GM20431 (cell line): ENCODE data around the gene TRAPPC3.

ENCODE experiments used
- in situ Hi-C: fragments of 300-500 bp; cut with MseI, MboI; formaldehyde crosslinking; loops from one replicate; pipeline ENCODE4 v1.15.0; 2020; ENCODE audit warnings: low sequenced_read_pairs; ENCODE audit not compliant: unreplicated experiment

TRAPPC3 gene

DNA sequence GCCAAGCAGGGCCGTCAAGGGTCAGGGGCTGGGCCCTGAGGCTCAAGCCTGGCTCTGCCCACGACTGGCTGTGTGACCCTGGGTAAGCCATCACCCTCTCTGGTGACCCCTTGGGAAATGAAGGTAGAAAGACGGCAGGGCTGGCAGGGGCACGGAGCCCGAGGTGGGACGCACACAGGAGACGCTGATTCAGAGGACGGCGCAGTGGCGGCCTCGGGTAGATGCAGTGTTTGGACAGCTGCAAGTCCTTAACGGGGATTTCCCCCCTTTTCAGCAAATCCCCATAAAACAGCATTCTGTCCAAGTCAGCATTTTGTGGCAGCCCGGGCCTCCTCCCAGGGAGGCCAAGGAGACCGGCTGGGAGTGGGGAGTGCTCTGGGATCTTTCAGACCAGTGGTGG lies 41.0 kb downstream of the TRAPPC3 start:
- in situ Hi-C loops, result no loop called here

DNA sequence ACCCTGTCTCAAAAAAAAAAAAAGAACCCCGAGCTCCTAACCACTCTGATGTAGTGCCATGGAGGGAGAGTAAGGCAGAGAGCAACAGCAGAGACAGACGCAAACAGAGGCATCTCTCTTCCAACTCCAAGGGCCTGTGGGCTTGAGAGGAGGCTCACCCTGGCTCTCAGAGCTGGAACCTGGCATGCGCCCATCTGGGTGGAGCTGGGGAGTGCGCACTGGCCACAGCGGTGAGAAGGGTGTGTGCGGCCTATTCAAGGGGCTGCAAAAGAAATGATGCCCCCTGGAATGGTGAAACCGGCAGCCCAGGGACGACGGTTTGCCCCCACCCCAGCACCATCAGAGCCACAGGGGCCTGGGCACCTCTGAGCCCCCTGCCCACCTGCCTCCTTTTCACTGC lies 41.9 kb downstream of the TRAPPC3 start:
- in situ Hi-C loops, result no loop called here

DNA sequence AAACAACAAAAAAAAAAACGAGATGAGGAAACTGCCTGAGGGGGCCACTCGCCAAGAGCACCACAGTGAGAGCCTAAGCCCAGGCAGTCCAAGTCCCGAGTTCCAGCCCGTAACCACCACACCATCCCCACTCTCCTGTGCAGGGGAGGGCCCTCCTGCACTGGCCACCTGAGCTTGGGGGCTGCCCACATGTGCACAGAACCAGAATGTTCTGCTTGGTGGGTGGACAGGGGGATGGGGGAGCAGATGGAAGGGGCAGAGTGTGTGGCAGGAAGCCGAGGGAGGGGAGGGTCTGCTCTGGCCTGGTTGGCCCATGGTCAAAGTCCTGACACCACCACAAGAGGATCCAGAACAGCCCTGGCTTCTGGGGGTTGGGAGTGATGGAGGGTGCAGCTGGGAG lies 43.0 kb downstream of the TRAPPC3 start:
- in situ Hi-C loops, result no loop called here

DNA sequence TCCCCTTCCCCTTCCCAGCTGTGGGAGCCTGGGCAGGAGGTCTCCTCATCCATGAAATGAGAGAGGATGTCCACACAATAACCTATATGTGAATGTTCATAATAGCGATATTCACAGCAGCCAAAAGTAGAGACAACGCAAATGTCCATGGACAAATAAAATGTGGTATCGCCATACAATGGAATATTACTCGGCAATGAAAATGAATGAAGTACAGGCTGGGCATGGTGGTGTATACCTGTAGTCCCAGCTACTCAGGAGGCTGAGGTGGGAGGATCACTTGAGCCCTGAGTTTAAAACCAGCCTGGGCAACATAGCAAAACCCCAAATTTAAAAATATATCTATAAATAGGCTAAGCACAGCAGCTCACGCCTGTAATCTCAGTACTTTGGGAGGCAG lies 47.7 kb downstream of the TRAPPC3 start:
- in situ Hi-C loops, result no loop called here

DNA sequence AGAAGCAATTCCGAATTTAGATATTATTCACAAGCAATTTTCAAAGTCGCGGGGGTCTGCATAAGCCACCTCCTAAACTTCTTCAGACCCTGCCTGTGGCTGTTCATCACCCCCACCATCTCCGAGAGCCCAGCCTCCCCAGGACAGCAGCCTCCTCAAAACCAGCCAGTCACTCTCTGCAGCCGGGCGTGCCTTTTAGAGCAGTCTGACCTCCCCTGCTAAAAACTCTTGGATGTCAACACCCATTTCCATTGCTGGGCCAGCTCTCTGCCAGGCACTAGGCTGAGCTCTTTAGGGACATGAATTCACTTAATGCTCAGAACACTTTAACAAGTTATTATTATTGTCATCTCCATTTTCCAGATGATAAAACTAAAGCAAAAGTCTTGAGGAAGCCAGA lies 48.9 kb downstream of the TRAPPC3 start:
- in situ Hi-C loops, result no loop called here

DNA sequence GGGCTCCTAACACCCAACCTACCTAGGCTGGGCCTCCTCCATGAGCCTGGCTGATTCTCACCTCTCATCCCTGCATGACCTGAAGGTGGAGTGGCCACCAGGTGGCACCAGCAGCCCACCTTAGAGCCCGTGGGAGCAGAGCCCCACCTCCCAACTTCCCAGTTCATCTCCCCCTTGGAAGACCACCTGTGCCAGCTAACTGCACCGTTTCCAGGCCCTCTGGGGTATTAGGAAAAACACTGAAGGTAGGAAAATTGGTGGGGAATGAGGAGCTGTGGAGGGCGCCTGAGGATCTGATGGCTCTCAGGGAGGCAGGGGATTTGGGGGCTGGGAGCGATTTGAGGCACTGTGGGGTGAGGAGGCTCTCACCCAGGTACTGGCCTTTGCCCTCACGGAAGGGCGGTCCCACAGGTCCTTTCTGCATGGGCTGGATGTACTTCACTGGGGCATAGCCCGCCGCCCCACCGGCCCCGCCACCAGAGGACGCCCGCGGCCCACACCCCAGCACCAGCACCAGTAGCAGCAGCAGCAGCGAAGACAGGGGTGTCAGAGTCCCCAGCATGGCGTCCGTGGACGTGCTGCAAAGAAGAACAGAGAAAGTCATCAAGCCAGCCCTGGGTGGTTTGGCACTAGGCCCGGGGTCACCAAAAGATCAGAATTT lies 49.5 kb downstream of the TRAPPC3 start:
- in situ Hi-C loops, result no loop called here

DNA sequence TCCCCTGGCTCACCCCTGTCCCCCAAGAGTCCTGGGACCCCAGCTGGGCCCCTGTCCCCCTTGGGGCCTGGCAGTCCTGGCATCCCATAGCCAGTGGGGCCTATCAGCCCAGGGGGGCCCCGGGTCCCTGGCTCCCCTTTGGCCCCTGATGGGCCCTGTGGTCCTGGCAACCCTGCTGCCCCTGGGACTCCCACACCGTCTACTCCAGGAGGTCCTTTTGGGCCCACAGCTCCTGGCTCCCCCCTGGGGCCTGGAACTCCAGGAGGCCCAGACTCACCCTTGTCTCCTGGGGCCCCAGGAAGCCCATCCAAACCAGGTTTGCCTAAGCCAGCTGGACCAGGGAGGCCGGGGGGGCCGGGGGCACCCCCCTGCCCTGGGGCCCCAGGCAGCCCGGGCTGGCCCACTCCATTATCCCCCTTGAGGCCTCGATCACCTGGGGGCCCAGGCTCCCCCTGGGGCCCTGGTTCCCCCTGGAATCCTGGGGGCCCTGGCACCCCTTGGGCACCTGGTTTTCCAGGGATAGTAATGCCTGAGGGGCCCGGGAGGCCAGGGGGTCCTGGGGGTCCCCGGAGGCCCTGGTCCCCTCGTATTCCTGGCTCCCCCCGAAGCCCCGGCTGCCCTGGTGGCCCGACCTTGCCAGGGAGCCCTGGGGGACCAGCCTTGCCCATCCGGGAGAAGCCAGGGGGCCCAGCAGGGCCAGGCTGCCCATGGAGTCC lies 50.5 kb downstream of the TRAPPC3 start:
- in situ Hi-C loops, result no loop called here

DNA sequence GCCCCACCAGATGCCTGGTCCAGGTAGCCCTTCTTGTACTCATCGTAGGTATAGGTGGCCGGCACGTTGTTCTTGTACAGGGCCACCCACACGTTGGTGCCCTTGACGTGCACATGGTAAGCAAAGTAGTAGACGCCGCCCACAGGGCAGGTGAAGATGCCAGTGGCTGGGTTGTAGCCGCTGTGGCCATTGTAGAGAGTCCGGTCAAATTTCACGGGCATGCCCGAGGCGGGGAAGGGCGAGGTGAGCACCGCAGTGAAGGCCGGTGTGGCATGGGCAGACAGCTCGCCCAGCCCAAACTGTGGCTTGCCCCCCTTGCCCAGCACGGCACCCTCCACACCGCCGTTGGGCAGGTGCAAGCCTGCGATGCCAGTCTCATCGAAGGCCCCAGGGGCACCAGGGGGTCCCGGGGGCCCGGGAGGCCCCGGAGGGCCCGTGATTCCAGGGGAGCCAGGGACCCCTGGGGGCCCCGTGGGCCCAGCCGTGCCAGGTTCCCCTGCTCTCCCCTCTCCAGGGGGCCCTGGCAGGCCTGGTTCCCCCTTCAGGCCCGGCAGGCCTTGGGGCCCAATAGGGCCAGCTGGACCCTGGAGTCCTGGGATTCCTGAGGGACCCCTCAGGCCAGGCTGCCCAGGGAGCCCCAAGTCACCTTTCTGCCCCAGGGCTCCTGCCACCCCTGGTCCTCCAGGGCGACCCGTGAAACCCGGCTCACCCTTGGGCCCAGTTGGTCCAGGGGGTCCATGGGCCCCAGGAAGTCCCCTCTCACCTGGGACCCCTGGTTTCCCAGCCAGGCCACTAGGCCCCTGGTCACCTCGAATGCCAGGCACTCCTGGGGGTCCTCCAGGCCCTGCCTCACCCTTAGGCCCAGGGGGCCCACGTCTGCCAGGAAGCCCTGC lies 51.3 kb downstream of the TRAPPC3 start:
- in situ Hi-C loops, result no loop called here

DNA sequence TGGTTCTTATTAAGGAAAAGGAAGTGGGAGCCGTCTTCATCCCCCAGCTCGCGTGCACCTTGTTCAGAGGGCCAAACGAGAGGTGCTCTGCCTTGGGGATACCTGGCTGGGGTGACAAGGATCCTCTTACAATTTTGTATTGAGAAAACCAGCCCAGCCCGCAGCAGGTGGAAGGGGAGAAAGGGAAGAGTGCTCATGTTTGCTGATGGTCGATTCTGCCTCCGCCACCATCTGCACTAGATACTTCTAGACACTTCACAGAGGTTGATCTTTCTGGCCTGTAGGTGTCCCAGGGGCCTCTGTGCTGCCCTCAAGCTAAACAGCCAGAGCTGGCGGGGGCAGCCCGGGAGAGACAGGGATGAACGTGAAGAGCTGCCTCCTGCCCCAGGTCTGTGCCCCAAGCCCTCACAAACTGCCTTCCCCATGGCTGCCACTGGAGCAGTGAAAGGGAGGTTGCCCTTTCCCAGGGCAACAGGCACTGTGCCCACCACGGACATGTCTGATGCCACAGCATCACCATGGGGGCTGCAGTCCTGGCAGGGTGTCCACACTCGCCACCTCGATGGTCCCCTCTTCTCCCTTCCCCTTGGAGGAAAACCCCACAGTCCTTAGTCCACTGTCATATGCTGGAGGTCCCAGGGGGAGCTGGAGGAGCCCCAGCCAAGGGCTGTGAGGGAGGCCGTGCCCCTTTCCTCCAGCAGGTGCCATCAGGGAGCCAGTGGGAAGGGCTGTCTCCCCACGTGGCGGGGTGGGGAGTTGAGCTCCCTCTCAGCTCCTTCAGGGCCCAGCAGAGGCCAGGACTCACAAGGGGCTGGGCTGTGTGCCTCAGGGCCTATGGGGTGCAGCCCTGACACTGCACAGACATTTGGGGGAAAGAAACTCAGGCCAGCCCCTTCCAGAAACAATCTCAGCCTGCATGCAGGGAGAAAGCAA lies 52.5 kb downstream of the TRAPPC3 start:
- in situ Hi-C loops, result no loop called here

DNA sequence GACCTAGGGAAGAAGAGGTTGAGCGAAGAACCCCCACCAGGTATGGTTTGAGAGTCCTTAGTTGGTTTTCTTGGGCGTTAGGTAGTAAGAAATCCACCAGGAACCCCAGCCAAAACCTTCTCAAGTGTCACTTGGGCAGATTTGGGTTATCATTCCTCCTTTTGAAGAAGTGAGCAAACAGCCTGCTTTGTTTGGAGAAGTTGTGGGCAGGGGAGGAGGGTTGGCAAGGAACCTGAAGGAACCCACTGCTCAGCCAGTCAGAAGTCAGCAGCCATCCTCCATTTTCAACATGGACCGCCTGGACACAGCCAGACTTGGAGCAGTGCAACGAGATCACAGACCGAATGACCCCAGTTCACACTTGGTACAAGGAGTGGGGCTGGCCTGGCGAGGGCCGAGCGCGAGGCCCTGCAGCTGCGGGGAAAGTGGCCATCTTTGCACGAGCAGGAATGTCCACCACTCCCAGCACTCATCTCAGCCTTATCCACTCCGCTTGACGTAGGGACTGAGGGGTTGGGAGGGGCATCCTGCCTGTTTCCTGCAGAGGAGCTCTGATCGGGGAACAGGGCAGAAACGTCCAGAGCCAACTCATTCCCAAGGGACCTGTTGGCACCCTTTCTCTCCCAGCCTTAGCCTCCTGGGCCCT lies 53.4 kb downstream of the TRAPPC3 start:
- in situ Hi-C loops, result no loop called here

DNA sequence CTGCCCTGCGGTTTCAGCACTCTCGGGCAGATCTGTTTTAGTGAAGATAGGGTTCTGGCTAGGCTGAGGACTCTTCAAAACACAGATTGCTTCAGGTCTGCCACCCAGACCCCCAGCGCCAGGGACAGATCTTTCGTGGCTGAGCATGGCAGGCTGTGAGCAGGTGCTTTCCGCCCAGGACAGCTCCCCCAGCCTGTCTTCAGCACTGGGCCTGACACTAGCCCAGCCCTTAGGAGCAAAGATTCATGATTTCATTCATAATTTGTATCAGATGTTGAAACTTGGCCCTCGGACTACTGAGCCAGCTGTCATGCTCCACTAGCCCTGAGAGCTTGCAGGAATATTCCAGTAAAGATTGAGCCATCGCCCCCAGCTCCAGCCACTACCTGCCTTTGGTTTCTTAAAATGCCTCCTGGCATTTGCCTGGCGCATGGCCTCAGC lies 54.6 kb downstream of the TRAPPC3 start:
- in situ Hi-C loops, result no loop called here

DNA sequence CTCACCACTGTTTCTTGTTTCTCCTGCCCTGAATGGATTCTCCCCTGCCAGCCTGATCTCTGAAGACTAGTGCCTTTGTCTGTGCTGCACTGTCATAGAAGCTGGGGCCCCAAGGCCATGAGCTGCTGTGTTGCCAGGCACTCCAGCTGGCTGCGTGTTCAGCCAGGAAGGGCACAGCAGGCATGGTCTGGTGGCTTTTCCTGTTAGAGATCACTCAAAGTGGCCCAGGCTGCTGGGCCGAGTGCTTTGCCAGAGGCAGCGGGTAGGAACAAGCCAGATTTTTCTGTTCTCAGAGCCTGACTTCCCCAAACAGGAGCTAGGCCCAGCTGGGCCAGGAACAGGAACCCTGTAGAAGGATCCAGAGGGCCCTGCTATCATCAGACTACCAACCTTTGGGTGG lies 55.4 kb downstream of the TRAPPC3 start:
- in situ Hi-C loops, result no loop called here

DNA sequence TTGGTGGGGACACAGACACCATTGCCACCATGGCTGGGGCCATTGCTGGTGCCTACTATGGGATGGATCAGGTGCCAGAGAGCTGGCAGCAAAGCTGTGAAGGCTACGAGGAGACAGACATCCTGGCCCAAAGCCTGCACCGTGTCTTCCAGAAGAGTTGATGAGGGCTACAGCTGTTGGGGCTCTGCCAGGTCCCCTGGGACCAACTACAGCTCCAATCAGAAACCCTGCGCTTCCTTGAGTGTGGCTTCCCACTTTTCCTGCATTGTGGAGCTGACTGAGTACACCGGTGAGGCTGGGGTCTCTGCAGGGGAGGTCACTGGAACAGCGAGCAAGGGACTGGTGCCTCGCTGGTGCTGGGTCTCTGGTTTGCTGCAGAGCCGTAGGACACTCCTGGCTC lies 56.1 kb downstream of the TRAPPC3 start:
- in situ Hi-C loops, result no loop called here

DNA sequence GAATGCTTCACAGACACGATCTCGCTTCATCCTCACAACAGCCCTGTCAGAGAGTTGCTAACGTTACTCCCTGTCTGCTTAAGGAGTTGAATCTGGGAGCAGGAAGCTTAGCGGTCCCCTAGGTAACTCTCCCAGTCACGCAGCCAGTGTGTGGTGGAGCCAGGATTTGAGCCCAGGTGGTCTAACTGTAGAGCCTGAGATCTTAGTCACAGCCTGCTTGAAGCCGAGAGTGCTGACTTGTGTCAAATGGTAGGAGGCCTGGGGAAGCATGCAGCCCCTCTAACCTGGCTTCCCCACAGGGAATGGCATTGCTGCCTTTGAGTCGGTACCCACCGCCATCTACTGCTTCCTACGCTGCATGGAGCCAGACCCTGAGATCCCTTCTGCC lies 56.5 kb downstream of the TRAPPC3 start:
- in situ Hi-C loops, result no loop called here

DNA sequence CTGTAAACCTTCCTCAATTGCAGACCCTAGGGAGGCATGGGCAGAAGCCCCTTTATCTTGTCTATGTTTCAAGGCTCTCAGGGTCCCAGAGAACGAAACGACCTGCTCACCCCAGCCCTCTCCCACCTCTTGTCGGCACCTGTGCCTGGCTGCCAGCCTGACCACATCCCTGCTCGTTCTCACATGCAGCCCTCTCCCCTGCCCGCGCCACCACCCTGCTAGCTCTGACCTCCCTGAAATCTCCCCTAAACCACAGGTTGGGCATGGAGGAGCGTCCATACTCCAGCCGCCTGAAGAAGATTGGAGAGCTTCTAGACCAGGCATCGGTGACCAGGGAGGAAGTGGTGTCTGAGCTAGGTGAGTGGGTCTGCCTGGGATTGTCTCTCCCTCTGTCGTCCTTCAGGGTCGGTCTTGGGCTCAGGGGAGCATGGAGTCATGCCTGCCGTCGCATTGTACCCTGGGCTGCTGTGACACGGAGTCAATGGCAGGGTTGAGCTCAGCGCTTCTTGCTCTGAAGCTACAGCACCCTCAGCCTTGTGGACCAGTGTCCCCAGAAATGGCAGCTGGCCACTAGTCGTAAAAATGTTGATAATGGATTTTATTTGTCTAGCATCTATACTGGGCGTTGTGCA lies 57.0 kb downstream of the TRAPPC3 start:
- in situ Hi-C loops, result no loop called here

DNA sequence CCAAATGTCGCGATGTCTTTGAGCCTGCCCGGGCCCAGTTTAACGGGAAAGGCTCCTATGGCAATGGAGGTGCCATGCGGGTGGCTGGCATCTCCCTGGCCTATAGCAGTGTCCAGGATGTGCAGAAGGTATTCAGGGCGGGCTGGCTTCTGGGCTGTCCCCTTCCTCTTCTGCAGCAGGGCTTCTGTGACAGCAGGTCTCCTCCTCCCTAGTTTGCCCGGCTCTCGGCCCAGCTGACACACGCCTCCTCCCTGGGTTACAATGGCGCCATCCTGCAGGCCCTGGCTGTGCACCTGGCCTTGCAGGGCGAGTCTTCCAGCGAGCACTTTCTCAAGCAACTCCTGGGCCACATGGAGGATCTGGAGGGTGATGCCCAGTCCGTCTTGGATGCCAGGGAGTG lies 57.6 kb downstream of the TRAPPC3 start:
- in situ Hi-C loops, result no loop called here

DNA sequence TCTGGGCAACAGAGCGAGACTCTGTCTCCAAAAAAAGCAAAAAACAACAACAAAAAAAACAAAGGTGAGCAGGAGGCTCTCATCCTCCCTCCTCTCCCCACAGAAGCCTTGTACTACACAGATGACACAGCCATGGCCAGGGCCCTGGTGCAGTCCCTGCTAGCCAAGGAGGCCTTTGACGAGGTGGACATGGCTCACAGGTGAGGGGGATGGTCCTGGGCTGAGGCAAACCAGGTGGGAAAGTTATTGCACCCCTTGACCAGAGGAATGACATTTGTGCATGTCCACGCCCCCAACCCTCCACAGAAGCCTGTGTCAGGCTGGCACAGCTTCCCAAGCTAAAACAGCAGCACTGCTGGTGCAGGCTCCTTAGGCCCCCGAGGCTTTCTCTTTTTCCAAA lies 58.1 kb downstream of the TRAPPC3 start:
- in situ Hi-C loops, result no loop called here

DNA sequence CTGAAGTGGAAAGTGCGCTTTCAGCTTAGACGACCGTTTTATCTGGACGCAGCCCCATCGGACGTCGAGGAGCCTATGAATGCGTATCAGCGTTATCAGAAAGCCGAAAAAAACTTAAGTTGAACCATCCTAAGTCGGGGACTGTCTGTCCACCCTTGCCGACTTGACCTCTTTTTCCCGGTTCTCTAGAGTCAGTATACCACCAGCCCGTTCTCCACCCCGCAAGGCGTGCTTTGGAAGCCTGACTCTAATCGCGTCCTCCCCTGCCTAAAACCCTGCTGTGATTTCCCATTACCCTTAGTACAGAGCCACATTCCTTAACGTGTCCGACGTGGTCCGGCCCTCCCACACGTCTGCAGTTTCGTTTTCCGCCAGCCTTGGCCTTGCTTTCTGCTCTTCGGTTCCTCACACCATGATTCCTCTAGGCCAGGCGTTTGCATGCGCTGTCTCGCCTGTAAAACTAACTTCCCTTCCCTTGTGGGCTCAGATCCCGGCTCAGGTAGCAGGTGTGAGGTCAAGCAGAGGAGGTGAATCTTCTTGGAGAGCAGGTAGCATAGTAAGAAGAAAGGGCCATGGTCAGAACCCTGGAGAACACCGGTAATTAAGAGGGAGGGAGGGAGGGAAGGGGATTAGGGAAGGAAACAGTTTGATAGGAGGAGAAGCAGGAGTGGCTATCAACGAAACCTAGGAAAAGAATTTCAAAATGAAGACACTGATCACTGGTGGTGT lies 59.7 kb downstream of the TRAPPC3 start:
- in situ Hi-C loops, result no loop called here
